Fibroblast of lung (primary cell): ENCODE measurements around the gene EXD1. TPM values are rescaled to one million over a fixed set of nuclear protein-coding genes. Genes with fewer than 3 reads are reported as not detected.

ENCODE experiments used
- DNase-seq, 2 donors: peaks; one replicate each; pipeline versions ENCODE4 v3.0.0 to v3.0.0-alpha.2; 2010; ENCODE audit warnings: low read depth in 2 of 2
- H2AFZ ChIP-seq: 2 replicates; pipeline ENCODE4 v1.5.1; 2012; ENCODE audit warnings: low read length, control low read depth, inconsistent platforms
- H3K27ac ChIP-seq: 2 replicates; pipeline ENCODE4 v1.5.1; 2011; ENCODE audit warnings: low read length, control low read depth; ENCODE audit not compliant: insufficient read depth
- H3K27me3 ChIP-seq: 2 replicates; pipeline ENCODE4 v1.5.1; 2011; ENCODE audit warnings: mild to moderate bottlenecking, low read length; ENCODE audit not compliant: control insufficient read depth, insufficient read depth
- H3K36me3 ChIP-seq: 2 replicates; pipeline ENCODE4 v1.5.1; 2011; ENCODE audit warnings: low read length; ENCODE audit not compliant: control insufficient read depth, insufficient read depth
- H3K4me1 ChIP-seq: 2 replicates; pipeline ENCODE4 v1.5.1; 2011; ENCODE audit warnings: low read length; ENCODE audit not compliant: control insufficient read depth, insufficient read depth; ENCODE audit errors: extremely low read depth
- H3K4me2 ChIP-seq: 2 replicates; pipeline ENCODE4 v1.5.1; 2011; ENCODE audit warnings: low read length, control low read depth; ENCODE audit not compliant: insufficient read depth; ENCODE audit errors: extremely low read depth
- H3K4me3 ChIP-seq, 4 experiments: fragments of 200-600 bp in 1 of 4; sonication (generic) in 1 of 4; replicated peaks in 1 of 4; 2 replicates each; pipeline ENCODE4 v1.5.1; 2011 to 2016; ENCODE audit warnings: low read length in 4 of 4, low read depth in 3 of 4, mild to moderate bottlenecking in 3 of 4, control low read depth in 2 of 4, inconsistent platforms in 1 of 4, mixed read lengths in 1 of 4; ENCODE audit not compliant: insufficient read depth in 1 of 4; ENCODE audit errors: control extremely low read depth in 1 of 4
- H3K79me2 ChIP-seq: 2 replicates; pipeline ENCODE4 v1.5.1; 2012; ENCODE audit warnings: mild to moderate bottlenecking, low read length, inconsistent platforms; ENCODE audit not compliant: control insufficient read depth, insufficient read depth
- H3K9ac ChIP-seq: 2 replicates; pipeline ENCODE4 v1.5.1; 2011; ENCODE audit warnings: mild to moderate bottlenecking, low read length, control low read depth; ENCODE audit not compliant: insufficient read depth
- H3K9me3 ChIP-seq: 2 replicates; pipeline ENCODE4 v1.5.1; 2012; ENCODE audit warnings: low read depth, low read length; ENCODE audit not compliant: control insufficient read depth, insufficient read depth
- H4K20me1 ChIP-seq: 2 replicates; pipeline ENCODE4 v1.5.1; 2011; ENCODE audit warnings: low read length; ENCODE audit not compliant: control insufficient read depth, insufficient read depth; ENCODE audit errors: extremely low read depth
- CTCF ChIP-seq, 2 donors: IDR thresholded peaks in 1 of 2; conservative IDR thresholded peaks in 1 of 2; 1 replicate in 1 of 2; 2 replicates in 1 of 2; pipeline ENCODE4 v1.5.1; 2011 to 2012; ENCODE audit warnings: low read length in 2 of 2, control low read depth in 1 of 2, inconsistent platforms in 1 of 2, low read depth in 1 of 2, mild to moderate bottlenecking in 1 of 2
- EZH2 ChIP-seq: IDR thresholded peaks from 2 replicates; pipeline ENCODE4 v1.5.1; 2012; ENCODE audit warnings: low read length, control low read depth, mild to moderate bottlenecking; ENCODE audit errors: missing control alignments
- polyA plus RNA-seq, 2 donors: library from polyadenylated mRNA; depleted of rRNA in 1 of 2; stranded (reverse) in 1 of 2; unstranded in 1 of 2; fragments of >200 nt; gene quantifications; 2 replicates each; pipeline ENCODE4 v1.2.1, GENCODE V29; 2011 to 2012; ENCODE audit warnings: missing spikeins in 1 of 2
- total RNA-seq: library from RNA; depleted of rRNA; stranded (reverse); fragments of >200 nt; gene quantifications from 2 replicates; pipeline ENCODE4 v1.2.1, GENCODE V29; 2014

Gene EXD1
- total and polyA plus RNA-seq, 2 donors (not counting 1 experiment from before 2014, with no cell fraction given), result 0.17 TPM; not detected in 1

- Histone ChIP-seq H3K27me3 (no peaks in the 10 kb centered on the region), H3K4me2 (no peak overlapping the region), H3K36me3 (no peaks in the 10 kb centered on the region)
These were observed 31.1 kb downstream of the EXD1 start for GRCh38 chr15:41199470-41199869.

GRCh38 chr15:41194444-41194843 lies 36.1 kb downstream of the EXD1 start:
- no peaks in the 10 kb centered on the region for H3K9me3 ChIP-seq
- H3K4me3 ChIP-seq, result no peak overlapping the region
- no peaks in the 10 kb centered on the region for H4K20me1 ChIP-seq
- H3K9ac ChIP-seq, result no peak overlapping the region
- no peak for DNase-seq
- H3K36me3 ChIP-seq, result no peaks in the 10 kb centered on the region
- TF ChIP-seq CTCF (conservative IDR thresholded peaks at IDR 0.05 in 1 of 2, IDR thresholded peaks at IDR 0.05 in 1 of 2; ENCODE audit: low read depth in 1 of 2, low read length in 2 of 2), result no peak
- no peak for TF ChIP-seq EZH2
- no peak overlapping the region for H2AFZ ChIP-seq
- H3K4me2 ChIP-seq, result no peak overlapping the region
- H3K4me1 ChIP-seq, result no peaks in the 10 kb centered on the region
- H3K27ac ChIP-seq, result no peak overlapping the region
- no peaks in the 10 kb centered on the region for H3K27me3 ChIP-seq
- no peaks in the 10 kb centered on the region for H3K79me2 ChIP-seq

More at GRCh38 chr15:41199470-41199869, 31.1 kb downstream of the EXD1 start:
- no peak for TF ChIP-seq EZH2
- no peak for TF ChIP-seq CTCF (conservative IDR thresholded peaks at IDR 0.05 in 1 of 2, IDR thresholded peaks at IDR 0.05 in 1 of 2; ENCODE audit: low read depth in 1 of 2, low read length in 2 of 2)
- Histone ChIP-seq H4K20me1 (no peaks in the 10 kb centered on the region), H3K4me1 (no peaks in the 10 kb centered on the region), H2AFZ (no peak overlapping the region), H3K9ac (no peak overlapping the region), H3K4me3 (no peak overlapping the region), H3K9me3 (no peaks in the 10 kb centered on the region), H3K79me2 (no peaks in the 10 kb centered on the region), H3K27ac (no peak overlapping the region)
- DNase-seq, result no peak

- DNase-seq, result peak in 1 of 2 donors; percentile 43
- no peak overlapping the region for H2AFZ ChIP-seq
- H4K20me1 ChIP-seq, result no peaks in the 10 kb centered on the region
- H3K4me3 ChIP-seq, result no peak overlapping the region
- H3K9me3 ChIP-seq, result no peaks in the 10 kb centered on the region
- no peaks in the 10 kb centered on the region for H3K79me2 ChIP-seq
- H3K27me3 ChIP-seq, result no peaks in the 10 kb centered on the region
- no peak overlapping the region for H3K27ac ChIP-seq
- H3K4me2 ChIP-seq, result no peak overlapping the region
- no peak overlapping the region for H3K9ac ChIP-seq
- no peak for TF ChIP-seq CTCF (conservative IDR thresholded peaks at IDR 0.05 in 1 of 2, IDR thresholded peaks at IDR 0.05 in 1 of 2; ENCODE audit: low read depth in 1 of 2, low read length in 2 of 2)
- TF ChIP-seq EZH2, result no peak
- no peaks in the 10 kb centered on the region for H3K36me3 ChIP-seq
- no peaks in the 10 kb centered on the region for H3K4me1 ChIP-seq
These were observed 47.0 kb downstream of the EXD1 start for GRCh38 chr15:41183581-41183980.
